Natural killer cell treated with Interleukin-12 subunit alpha and Interleukin-12 subunit beta and Interleukin-15 and Interleukin-18, amount 100 ng/mL, for 72 hours (primary cell): ENCODE measurements around the gene OBSCN. TPM values are rescaled to one million over a fixed set of nuclear protein-coding genes. Genes with fewer than 3 reads are reported as not detected.
A peak's percentile ranks its signal among the peaks of the same experiment; 100 is the strongest.

Experiments used
- ATAC-seq, 2 donors: fragments of 150-1000 bp; cut with Tn5 transposase in 1 of 2; sonication (Bioruptor Pico), chemical (Tn5 transposase) in 1 of 2; 2 replicates each; pipeline ENCODE4 v1.10.0; 2021
- DNase-seq: peaks from one replicate; pipeline ENCODE4 v3.0.0; 2022; ENCODE audit warnings: low spot score
- H3K27ac Mint-ChIP-seq, 2 donors: 1 replicate in 1 of 2; 2 replicates in 1 of 2; pipeline ENCODE4 v1.8.0; 2022; ENCODE audit warnings: mixed read lengths in 2 of 2, mild to moderate bottlenecking in 1 of 2, moderate library complexity in 1 of 2
- H3K27me3 Mint-ChIP-seq, 2 donors: 1 replicate in 1 of 2; 2 replicates in 1 of 2; pipeline ENCODE4 v1.8.0; 2022; ENCODE audit warnings: mixed read lengths in 2 of 2
- H3K36me3 Mint-ChIP-seq: one replicate; pipeline ENCODE4 v1.8.0; 2022; ENCODE audit warnings: mixed read lengths
- H3K4me1 Mint-ChIP-seq, 2 donors: 1 replicate in 1 of 2; 2 replicates in 1 of 2; pipeline ENCODE4 v1.8.0; 2022; ENCODE audit warnings: low read depth in 2 of 2, mixed read lengths in 2 of 2, mild to moderate bottlenecking in 1 of 2
- H3K4me3 Mint-ChIP-seq: one replicate; pipeline ENCODE4 v1.8.0; 2022; ENCODE audit warnings: mixed read lengths
- H3K9me3 Mint-ChIP-seq: 2 replicates; pipeline ENCODE4 v1.8.0; 2022; ENCODE audit warnings: mixed read lengths
- total RNA-seq, 2 donors: library from RNA; stranded (reverse); gene quantifications; one replicate each; pipeline ENCODE4 v1.2.3, GENCODE V29; 2022

The OBSCN gene
- total RNA-seq, 2 donors from 2014 or later: 6.4 to 12.3 TPM

- ATAC-seq: no peak
- Mint-ChIP-seq H3K27me3 (no peaks in the 10 kb centered on the region), H3K27ac (no peak overlapping the region), H3K9me3 (no peaks in the 10 kb centered on the region), H3K36me3 (peaks cover 7% of the 10 kb centered on the region), H3K4me1 (peaks cover 30 to 33% of the 10 kb centered on the region in 2 donors), H3K4me3 (peak overlapping the region; percentile 36)
- DNase-seq: no peak
Measured at GRCh38 chr1:228408041-228408868, 200.4 kb downstream of the OBSCN start.

GRCh38 chr1:228408869-228409805, 201.3 kb downstream of the OBSCN start:
- no peak for DNase-seq
- Mint-ChIP-seq H3K27me3 (no peaks in the 10 kb centered on the region), H3K4me1 (peaks cover 21 to 25% of the 10 kb centered on the region in 2 donors), H3K27ac (peak overlapping the region in 1 of 2 donors; percentile 31), H3K9me3 (no peaks in the 10 kb centered on the region), H3K4me3 (no peak overlapping the region), H3K36me3 (peaks cover 7% of the 10 kb centered on the region)
- no peak for ATAC-seq

GRCh38 chr1:228410015-228410414, 202.2 kb downstream of the OBSCN start:
- H3K4me1 Mint-ChIP-seq: peaks cover 14 to 16% of the 10 kb centered on the region in 2 donors
- no peak overlapping the region for H3K4me3 Mint-ChIP-seq
- H3K27me3 Mint-ChIP-seq: no peaks in the 10 kb centered on the region
- ATAC-seq (no peak), DNase-seq (no peak)
- peaks cover 2% of the 10 kb centered on the region for H3K36me3 Mint-ChIP-seq
- no peak overlapping the region for H3K27ac Mint-ChIP-seq
- no peaks in the 10 kb centered on the region for H3K9me3 Mint-ChIP-seq

- H3K9me3 Mint-ChIP-seq: no peaks in the 10 kb centered on the region
- H3K4me1 Mint-ChIP-seq: peaks cover 15 to 16% of the 10 kb centered on the region in 2 donors
- peaks cover 0 to 5% of the 10 kb centered on the region in 2 donors for H3K27me3 Mint-ChIP-seq
- no peak overlapping the region for H3K27ac Mint-ChIP-seq
- H3K4me3 Mint-ChIP-seq: no peak overlapping the region
- DNase-seq: no peak
- no peaks in the 10 kb centered on the region for H3K36me3 Mint-ChIP-seq
- no peak for ATAC-seq
Measured at GRCh38 chr1:228410671-228411070, 202.8 kb downstream of the OBSCN start.

GRCh38 chr1:228411121-228411520, 203.3 kb downstream of the OBSCN start:
- no peak overlapping the region for H3K4me3 Mint-ChIP-seq
- H3K27me3 Mint-ChIP-seq: peaks cover 0 to 7% of the 10 kb centered on the region in 2 donors
- H3K4me1 Mint-ChIP-seq: peaks cover 17 to 18% of the 10 kb centered on the region in 2 donors
- no peak for DNase-seq
- no peaks in the 10 kb centered on the region for H3K9me3 Mint-ChIP-seq
- no peak for ATAC-seq
- H3K27ac Mint-ChIP-seq: no peak overlapping the region
- H3K36me3 Mint-ChIP-seq: no peaks in the 10 kb centered on the region

- Mint-ChIP-seq H3K36me3 (no peaks in the 10 kb centered on the region), H3K4me1 (peaks cover 17% of the 10 kb centered on the region in 2 donors), H3K4me3 (no peak overlapping the region), H3K27ac (no peak overlapping the region), H3K27me3 (peaks cover 0 to 7% of the 10 kb centered on the region in 2 donors), H3K9me3 (no peaks in the 10 kb centered on the region)
- ATAC-seq (no peak), DNase-seq (no peak)
Measured at GRCh38 chr1:228411548-228412430, 203.9 kb downstream of the OBSCN start.

- H3K36me3 Mint-ChIP-seq: no peaks in the 10 kb centered on the region
- H3K27ac Mint-ChIP-seq: no peak overlapping the region
- peaks cover 0 to 7% of the 10 kb centered on the region in 2 donors for H3K27me3 Mint-ChIP-seq
- no peak for ATAC-seq
- no peak overlapping the region for H3K4me3 Mint-ChIP-seq
- peaks cover 11 to 20% of the 10 kb centered on the region in 2 donors for H3K4me1 Mint-ChIP-seq
- no peaks in the 10 kb centered on the region for H3K9me3 Mint-ChIP-seq
- DNase-seq: no peak
Measured at GRCh38 chr1:228413241-228414010, 205.6 kb downstream of the OBSCN start.

GRCh38 chr1:228414511-228415211, 206.8 kb downstream of the OBSCN start:
- Mint-ChIP-seq H3K27ac (no peak overlapping the region), H3K4me3 (peak overlapping the region; percentile 76), H3K4me1 (peaks cover 9 to 16% of the 10 kb centered on the region in 2 donors), H3K9me3 (no peaks in the 10 kb centered on the region), H3K36me3 (no peaks in the 10 kb centered on the region), H3K27me3 (peaks cover 0 to 7% of the 10 kb centered on the region in 2 donors)
- DNase-seq (no peak), ATAC-seq (no peak)

GRCh38 chr1:228415221-228415620, 207.4 kb downstream of the OBSCN start:
- H3K4me3 Mint-ChIP-seq: peak overlapping the region; percentile 76
- no peaks in the 10 kb centered on the region for H3K36me3 Mint-ChIP-seq
- peak overlapping the region in 1 of 2 donors; percentile 69 for H3K27ac Mint-ChIP-seq

GRCh38 chr1:228415853-228416216, 208.0 kb downstream of the OBSCN start:
- Mint-ChIP-seq H3K27ac (peak overlapping the region in 1 of 2 donors; percentile 69), H3K4me3 (peak overlapping the region; percentile 76)
- no peak for DNase-seq

More at GRCh38 chr1:228415221-228415620, 207.4 kb downstream of the OBSCN start:
- Mint-ChIP-seq H3K4me1 (peaks cover 9 to 16% of the 10 kb centered on the region in 2 donors), H3K9me3 (no peaks in the 10 kb centered on the region), H3K27me3 (peaks cover 0 to 7% of the 10 kb centered on the region in 2 donors)
- DNase-seq: no peak
- ATAC-seq: no peak

GRCh38 chr1:228416217-228416933, 208.5 kb downstream of the OBSCN start, which contains the start of gene TRIM17:
Gene TRIM17, minus strand, starts transcription at chr1:228416861. Its CDS starts 1,789 bp downstream, at chr1:228415072.
- H3K4me3 Mint-ChIP-seq: peak within 1 kb of the TSS; percentile 76
- no peaks in the 10 kb centered on the region for H3K36me3 Mint-ChIP-seq
- peak within 1 kb of the TSS in 1 of 2 donors; percentile 69 for H3K27ac Mint-ChIP-seq
- ATAC-seq: peak; percentile 85 to 86
- no peaks in the 10 kb centered on the region for H3K9me3 Mint-ChIP-seq
- H3K4me1 Mint-ChIP-seq: peaks cover 9 to 16% of the 10 kb centered on the region in 2 donors
- H3K27me3 Mint-ChIP-seq: peaks cover 0 to 7% of the 10 kb centered on the region in 2 donors
- DNase-seq: peak; percentile 76

More at GRCh38 chr1:228415853-228416216, 208.0 kb downstream of the OBSCN start:
- Mint-ChIP-seq H3K9me3 (no peaks in the 10 kb centered on the region), H3K36me3 (no peaks in the 10 kb centered on the region), H3K27me3 (peaks cover 0 to 7% of the 10 kb centered on the region in 2 donors), H3K4me1 (peaks cover 9 to 16% of the 10 kb centered on the region in 2 donors)
- ATAC-seq: peak in 1 of 2 donors; percentile 13
